ENCODE data around the gene ERBB4.

The ERBB4 gene

DNA sequence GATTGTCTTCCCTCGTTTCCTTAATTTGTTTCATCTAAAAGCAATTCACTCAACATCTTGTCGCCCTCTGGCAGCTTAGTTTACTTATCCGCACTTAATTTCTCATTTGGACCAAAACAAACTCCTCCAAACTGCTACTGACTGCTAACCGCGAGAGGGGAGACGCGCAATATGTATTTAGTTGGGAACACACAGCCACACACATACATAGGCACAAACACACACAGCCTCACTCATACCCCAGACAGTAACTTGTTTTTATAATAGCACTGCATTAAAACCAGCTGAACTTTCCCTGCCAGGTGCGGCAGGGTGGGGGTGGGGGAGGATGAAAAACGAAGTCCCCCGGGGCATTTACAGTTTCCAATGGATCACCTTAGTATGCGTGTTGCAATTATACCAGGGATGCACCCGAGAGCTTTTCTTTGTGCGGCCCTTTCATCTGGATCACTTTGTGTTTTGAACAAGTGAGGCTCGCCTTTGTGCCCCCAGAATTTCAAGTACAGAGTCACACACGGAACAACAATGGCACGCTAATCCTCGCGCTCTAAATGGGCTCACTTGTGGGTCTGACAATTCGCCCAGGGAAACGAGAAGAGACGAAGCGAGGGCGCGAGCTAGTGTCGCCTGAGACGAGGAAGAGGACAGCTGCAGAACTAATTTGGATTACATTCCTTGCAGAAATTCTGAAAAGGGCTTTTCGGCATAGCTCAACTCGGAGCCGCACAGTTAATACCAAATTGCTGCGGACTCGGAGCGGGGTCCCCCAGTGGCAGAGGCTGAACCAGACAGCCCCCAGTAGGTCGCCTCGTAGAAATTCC lies 2.4 kb downstream of the ERBB4 start:
- TF ChIP-seq, protein P1, sequence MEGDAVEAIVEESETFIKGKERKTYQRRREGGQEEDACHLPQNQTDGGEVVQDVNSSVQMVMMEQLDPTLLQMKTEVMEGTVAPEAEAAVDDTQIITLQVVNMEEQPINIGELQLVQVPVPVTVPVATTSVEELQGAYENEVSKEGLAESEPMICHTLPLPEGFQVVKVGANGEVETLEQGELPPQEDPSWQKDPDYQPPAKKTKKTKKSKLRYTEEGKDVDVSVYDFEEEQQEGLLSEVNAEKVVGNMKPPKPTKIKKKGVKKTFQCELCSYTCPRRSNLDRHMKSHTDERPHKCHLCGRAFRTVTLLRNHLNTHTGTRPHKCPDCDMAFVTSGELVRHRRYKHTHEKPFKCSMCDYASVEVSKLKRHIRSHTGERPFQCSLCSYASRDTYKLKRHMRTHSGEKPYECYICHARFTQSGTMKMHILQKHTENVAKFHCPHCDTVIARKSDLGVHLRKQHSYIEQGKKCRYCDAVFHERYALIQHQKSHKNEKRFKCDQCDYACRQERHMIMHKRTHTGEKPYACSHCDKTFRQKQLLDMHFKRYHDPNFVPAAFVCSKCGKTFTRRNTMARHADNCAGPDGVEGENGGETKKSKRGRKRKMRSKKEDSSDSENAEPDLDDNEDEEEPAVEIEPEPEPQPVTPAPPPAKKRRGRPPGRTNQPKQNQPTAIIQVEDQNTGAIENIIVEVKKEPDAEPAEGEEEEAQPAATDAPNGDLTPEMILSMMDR (IDR thresholded peaks at IDR 0.05) = no peak
- DNase-seq (ENCODE audit: low spot score) = no peak
- Histone ChIP-seq H3K27ac (peak overlapping the region in 1 of 2 donors; percentile 54), H3K4me3 (peak overlapping the region; percentile 98)

DNA sequence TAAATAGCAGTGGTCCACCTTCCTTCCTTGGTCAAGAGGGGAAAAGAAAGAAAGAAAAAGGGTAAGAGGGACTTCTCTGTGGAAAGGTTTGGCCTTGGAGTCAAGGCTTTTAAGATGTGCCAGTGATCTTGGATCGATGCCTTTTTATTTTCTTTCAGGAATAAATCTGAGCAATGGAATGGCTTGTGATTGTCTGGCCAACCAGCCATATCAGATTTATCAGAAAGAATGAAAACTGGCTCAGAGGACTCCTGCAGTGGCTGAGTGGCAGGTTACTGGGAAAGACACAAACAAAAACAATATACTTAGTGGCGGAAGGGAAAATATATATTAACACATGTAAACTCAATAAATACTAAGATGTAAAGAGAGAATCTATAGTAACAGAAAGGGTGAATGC lies 4.3 kb downstream of the ERBB4 start:
- TF ChIP-seq, protein P1 (IDR thresholded peaks at IDR 0.05) = no peak
- no peak for DNase-seq (ENCODE audit: low spot score)
- Histone ChIP-seq H3K27ac (no peak overlapping the region), H3K4me3 (no peak overlapping the region)

DNA sequence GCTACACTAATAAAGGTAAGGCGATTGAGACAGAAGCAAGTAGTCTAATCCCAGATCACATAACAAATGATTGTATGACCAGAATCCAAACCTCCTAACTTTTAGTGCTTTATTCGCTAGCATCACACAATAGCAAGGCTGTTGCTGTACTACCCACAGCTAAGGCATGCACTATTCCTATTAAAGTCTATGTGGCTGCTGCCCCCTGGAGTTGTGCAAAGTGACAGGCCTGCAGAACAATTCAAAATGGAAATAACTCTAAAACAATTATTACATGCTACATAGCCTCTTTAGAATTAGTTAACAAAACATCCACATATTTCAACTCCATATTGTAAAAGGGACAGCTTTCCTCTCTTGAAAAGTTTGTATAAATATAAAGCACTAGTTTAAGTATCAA lies 6.0 kb downstream of the ERBB4 start:
- DNase-seq (ENCODE audit: low spot score) = no peak
- Histone ChIP-seq H3K27ac (no peak overlapping the region), H3K4me3 (no peak overlapping the region)
- TF ChIP-seq, protein P1 (IDR thresholded peaks at IDR 0.05) = no peak

DNA sequence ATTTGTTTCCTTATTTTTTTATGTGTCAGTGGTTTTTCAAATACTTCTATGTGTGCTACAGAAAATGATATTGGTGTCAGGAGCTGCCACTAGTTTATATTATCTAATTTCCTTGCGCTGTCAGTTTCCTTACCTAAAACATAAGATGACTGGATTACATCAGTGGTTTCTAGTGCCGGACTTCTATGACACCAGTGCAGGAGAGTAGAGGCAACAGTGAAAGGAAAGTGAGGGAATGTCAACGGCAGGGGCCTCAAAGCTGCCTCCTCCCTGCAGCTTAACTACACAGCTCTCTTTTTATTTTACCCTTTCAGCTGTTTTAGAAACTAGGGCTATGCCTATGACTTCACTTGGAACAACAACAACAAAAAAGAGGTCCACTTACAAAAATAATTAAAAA lies 6.5 kb downstream of the ERBB4 start:
- TF ChIP-seq, protein P1 (IDR thresholded peaks at IDR 0.05) = no peak
- Histone ChIP-seq H3K4me3 (no peak overlapping the region), H3K27ac (no peak overlapping the region)
- no peak for DNase-seq (ENCODE audit: low spot score)

DNA sequence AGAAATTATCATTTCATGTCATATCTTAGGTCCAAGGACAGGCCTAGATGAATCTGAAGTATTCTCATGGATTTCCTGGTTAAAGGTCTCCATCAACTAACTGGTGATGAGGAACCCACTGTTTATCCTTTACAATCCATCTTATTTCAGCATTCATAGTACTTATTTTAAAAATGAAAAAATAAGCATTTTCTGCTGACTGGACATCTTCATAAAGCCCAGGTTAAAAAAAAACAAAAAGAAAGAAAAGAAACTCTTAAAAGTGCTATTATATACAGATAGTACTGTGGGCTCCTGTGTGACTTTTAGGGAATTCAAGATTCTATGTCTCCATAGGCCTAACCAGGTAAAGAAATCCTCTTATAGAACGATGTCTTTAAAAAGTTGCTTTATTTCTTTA lies 7.1 kb downstream of the ERBB4 start:
- DNase-seq (ENCODE audit: low spot score) = no peak
- Histone ChIP-seq H3K4me3 (no peak overlapping the region), H3K27ac (no peak overlapping the region)
- TF ChIP-seq, protein P1 (IDR thresholded peaks at IDR 0.05) = no peak

DNA sequence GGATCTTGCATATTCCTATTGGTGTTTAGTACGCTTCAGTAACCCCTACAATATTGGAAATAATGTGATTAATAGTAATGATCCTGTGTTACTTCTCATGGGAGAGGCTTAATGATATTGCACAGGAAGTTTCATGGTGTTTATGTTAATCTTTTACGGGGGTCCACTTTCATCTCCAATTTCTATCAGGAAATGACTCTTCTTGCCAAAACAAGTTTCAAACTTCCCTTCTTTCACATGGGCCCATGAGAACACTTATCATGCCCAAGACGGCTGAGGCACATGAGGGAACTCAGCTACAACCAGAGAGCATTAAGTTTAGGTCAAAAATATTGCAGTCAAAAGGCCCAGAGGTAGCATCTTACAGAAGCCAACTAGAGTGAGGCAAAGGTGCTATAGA lies 7.6 kb downstream of the ERBB4 start:
- TF ChIP-seq, protein P1 (IDR thresholded peaks at IDR 0.05) = no peak
- Histone ChIP-seq H3K4me3 (no peak overlapping the region), H3K27ac (no peak overlapping the region)
- DNase-seq (ENCODE audit: low spot score) = no peak

DNA sequence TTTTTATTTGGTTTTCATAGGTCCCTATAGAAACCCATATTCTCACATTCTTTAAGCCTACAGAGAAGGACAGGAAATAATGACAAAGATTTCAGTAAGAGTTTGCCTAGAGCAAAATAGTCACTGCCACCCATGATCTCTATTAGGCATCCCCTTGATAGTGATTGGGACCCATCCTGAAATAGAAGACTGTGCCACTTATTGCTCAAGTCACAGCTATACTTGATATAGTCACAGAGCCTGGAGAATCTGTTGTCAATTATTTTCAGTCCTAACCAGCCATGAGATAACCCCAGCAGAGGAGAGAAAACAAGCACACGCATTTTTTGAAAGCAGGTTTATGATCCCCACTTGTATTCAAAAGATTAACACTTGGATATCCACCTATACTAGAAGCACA lies 8.2 kb downstream of the ERBB4 start:
- TF ChIP-seq, protein P1 (IDR thresholded peaks at IDR 0.05) = no peak
- H3K27ac ChIP-seq = no peak overlapping the region
- H3K4me3 ChIP-seq = no peak overlapping the region

More for the DNA sequence above, 8.2 kb downstream of the ERBB4 start:
- no peak for DNase-seq (ENCODE audit: low spot score)
